Measurements from ENCODE around the gene SHC2. TPM values are rescaled to one million over a fixed set of nuclear protein-coding genes. Genes with fewer than 3 reads are reported as not detected.

The SHC2 gene
- polyA plus RNA-seq, 1 donor (not counting 4 experiments of a cell fraction or from before 2014, with no cell fraction given) = 2.5 TPM

DNA sequence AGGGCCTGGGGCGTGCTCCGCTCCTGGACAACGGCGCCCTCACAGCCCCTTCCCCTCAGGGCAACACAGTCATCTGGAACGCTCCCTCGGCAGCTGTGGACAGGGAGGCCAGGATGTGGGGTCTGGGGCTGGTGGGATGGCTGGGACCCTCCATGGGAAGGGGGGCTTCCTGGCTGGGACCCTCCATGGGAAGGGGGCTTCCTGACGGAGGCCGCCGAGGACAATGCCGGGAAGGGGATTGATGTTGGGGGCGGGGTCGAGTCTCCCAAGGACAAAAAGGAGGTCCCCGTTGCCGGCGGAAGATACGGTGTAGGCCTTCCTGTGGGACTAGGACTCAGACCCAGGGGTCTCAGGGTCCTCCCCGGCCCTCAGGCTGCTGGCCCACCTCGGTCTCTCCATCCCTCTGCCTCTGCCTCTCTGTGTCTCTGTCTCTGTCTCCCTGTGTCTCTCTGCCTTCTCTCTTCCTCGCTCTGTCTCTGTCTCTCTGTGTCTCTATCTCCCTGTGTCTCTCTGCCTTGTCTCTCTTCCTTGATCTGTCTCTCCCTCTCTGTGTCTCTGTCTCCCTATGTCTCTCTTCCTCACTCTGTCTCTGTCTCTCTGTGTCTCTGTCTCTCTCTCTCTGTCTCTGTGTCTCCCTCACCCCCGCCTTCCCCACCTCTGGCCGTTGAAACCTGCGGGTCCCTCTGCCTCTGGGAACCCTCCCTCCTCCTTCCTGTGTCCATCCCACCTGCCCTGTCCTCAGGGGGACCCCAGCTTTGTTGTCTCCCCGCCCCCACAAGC is 32.7 kb upstream of the SHC2 start:
- Histone ChIP-seq H3K36me3 (ENCODE audit: control insufficient read depth in 2 of 2, extremely low read depth in 1 of 2, insufficient read depth in 2 of 2, low read length in 2 of 2) (no peaks in the 10 kb centered on the region), H2AFZ (ENCODE audit: control insufficient read depth, low read length) (no peak overlapping the region), H3K9me1 (ENCODE audit: control insufficient read depth, extremely low read depth, insufficient read depth, low read length) (no peaks in the 10 kb centered on the region), H3K4me2 (ENCODE audit: control insufficient read depth, extremely low read depth, insufficient read depth, low read depth, low read length) (no peak overlapping the region), H3K79me2 (ENCODE audit: control insufficient read depth, insufficient read depth, low read length) (no peaks in the 10 kb centered on the region), H3K4me1 (ENCODE audit: control insufficient read depth, extremely low read depth, insufficient read depth, low read length) (no peaks in the 10 kb centered on the region), H3K9me3 (ENCODE audit: control insufficient read depth, low read depth, low read length) (no peaks in the 10 kb centered on the region), H3K27me3 (ENCODE audit: control insufficient read depth, extremely low read depth, insufficient read depth, low read length) (peaks cover 16% of the 10 kb centered on the region), H3K4me3 (ENCODE audit: control insufficient read depth in 2 of 3, extremely low read depth in 1 of 3, insufficient read depth in 2 of 3, low read depth in 1 of 3, low read length in 3 of 3) (no peak overlapping the region), H3K9ac (ENCODE audit: control insufficient read depth, extremely low read depth, insufficient read depth, low read length) (no peak overlapping the region), H4K20me1 (ENCODE audit: control insufficient read depth, extremely low read depth, insufficient read depth, low read length) (no peaks in the 10 kb centered on the region), H3K27ac (ENCODE audit: control insufficient read depth, insufficient read depth, low read length) (no peak overlapping the region)
- no peak for TF ChIP-seq EZH2 (IDR thresholded peaks at IDR 0.05; ENCODE audit: low read length)
- TF ChIP-seq, protein P1, sequence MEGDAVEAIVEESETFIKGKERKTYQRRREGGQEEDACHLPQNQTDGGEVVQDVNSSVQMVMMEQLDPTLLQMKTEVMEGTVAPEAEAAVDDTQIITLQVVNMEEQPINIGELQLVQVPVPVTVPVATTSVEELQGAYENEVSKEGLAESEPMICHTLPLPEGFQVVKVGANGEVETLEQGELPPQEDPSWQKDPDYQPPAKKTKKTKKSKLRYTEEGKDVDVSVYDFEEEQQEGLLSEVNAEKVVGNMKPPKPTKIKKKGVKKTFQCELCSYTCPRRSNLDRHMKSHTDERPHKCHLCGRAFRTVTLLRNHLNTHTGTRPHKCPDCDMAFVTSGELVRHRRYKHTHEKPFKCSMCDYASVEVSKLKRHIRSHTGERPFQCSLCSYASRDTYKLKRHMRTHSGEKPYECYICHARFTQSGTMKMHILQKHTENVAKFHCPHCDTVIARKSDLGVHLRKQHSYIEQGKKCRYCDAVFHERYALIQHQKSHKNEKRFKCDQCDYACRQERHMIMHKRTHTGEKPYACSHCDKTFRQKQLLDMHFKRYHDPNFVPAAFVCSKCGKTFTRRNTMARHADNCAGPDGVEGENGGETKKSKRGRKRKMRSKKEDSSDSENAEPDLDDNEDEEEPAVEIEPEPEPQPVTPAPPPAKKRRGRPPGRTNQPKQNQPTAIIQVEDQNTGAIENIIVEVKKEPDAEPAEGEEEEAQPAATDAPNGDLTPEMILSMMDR (optimal IDR thresholded peaks at IDR 0.05 in 1 of 3, IDR thresholded peaks at IDR 0.05 in 1 of 3, conservative IDR thresholded peaks at IDR 0.05 in 1 of 3; ENCODE audit: extremely low read depth in 1 of 3, insufficient read depth in 2 of 3, low read length in 3 of 3) = no peak
- FAIRE-seq = no peak
- dilution Hi-C loops (cut with MboI; ENCODE audit: extremely low pct_ligation_motif_present, low sequenced_read_pairs) = no loop called here
- DNase-seq (ENCODE audit: low read depth, low spot score) = no peak

DNA sequence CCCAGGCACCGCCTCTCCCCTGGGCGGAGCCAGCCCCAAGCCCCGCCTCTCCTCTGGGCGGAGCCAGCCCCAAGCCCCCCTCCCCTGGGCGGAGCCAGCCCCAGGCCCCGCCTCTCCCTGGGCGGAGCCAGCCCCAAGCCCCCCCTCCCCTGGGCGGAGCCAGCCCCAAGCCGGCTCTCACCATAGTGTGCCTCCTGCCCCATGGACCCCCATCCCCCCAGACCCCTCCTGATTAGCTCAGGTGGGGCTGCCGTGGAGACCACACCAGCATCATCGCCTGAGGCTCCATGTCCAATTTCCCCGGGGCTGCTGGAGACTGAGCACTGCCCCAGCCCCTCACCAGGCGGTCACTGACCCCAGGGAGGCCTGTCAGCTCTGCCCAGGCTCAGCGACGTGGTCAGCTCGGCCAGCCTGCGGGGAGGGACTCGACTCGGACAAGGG is 31.3 kb upstream of the SHC2 start:
- H2AFZ ChIP-seq (ENCODE audit: control insufficient read depth, low read length) = no peak overlapping the region
- TF ChIP-seq, protein P1 (optimal IDR thresholded peaks at IDR 0.05 in 1 of 3, IDR thresholded peaks at IDR 0.05 in 1 of 3, conservative IDR thresholded peaks at IDR 0.05 in 1 of 3; ENCODE audit: extremely low read depth in 1 of 3, insufficient read depth in 2 of 3, low read length in 3 of 3) = no peak
- no peak for TF ChIP-seq EZH2 (IDR thresholded peaks at IDR 0.05; ENCODE audit: low read length)

More for the DNA sequence above, 31.3 kb upstream of the SHC2 start:
- Histone ChIP-seq H3K9me3 (ENCODE audit: control insufficient read depth, low read depth, low read length) (no peaks in the 10 kb centered on the region), H3K4me2 (ENCODE audit: control insufficient read depth, extremely low read depth, insufficient read depth, low read depth, low read length) (no peak overlapping the region), H3K4me3 (ENCODE audit: control insufficient read depth in 2 of 3, extremely low read depth in 1 of 3, insufficient read depth in 2 of 3, low read depth in 1 of 3, low read length in 3 of 3) (no peak overlapping the region), H3K27me3 (ENCODE audit: control insufficient read depth, extremely low read depth, insufficient read depth, low read length) (peaks cover 6% of the 10 kb centered on the region), H3K27ac (ENCODE audit: control insufficient read depth, insufficient read depth, low read length) (no peak overlapping the region), H3K79me2 (ENCODE audit: control insufficient read depth, insufficient read depth, low read length) (no peaks in the 10 kb centered on the region), H3K4me1 (ENCODE audit: control insufficient read depth, extremely low read depth, insufficient read depth, low read length) (no peaks in the 10 kb centered on the region), H3K9ac (ENCODE audit: control insufficient read depth, extremely low read depth, insufficient read depth, low read length) (no peak overlapping the region), H4K20me1 (ENCODE audit: control insufficient read depth, extremely low read depth, insufficient read depth, low read length) (no peaks in the 10 kb centered on the region), H3K9me1 (ENCODE audit: control insufficient read depth, extremely low read depth, insufficient read depth, low read length) (no peaks in the 10 kb centered on the region), H3K36me3 (ENCODE audit: control insufficient read depth in 2 of 2, extremely low read depth in 1 of 2, insufficient read depth in 2 of 2, low read length in 2 of 2) (no peaks in the 10 kb centered on the region)
- dilution Hi-C loops (cut with MboI; ENCODE audit: extremely low pct_ligation_motif_present, low sequenced_read_pairs) = no loop called here
- DNase-seq (ENCODE audit: low read depth, low spot score) = no peak
- FAIRE-seq = no peak
